Activated CD8-positive, alpha-beta memory T cell treated with anti-CD3 and anti-CD28 coated beads for 24 hours (primary cell): ENCODE data around the gene OST4.

Experiments
- DNase-seq: peaks from one replicate; pipeline ENCODE4 v3.0.0-alpha.2; 2020

OST4 gene

DNA sequence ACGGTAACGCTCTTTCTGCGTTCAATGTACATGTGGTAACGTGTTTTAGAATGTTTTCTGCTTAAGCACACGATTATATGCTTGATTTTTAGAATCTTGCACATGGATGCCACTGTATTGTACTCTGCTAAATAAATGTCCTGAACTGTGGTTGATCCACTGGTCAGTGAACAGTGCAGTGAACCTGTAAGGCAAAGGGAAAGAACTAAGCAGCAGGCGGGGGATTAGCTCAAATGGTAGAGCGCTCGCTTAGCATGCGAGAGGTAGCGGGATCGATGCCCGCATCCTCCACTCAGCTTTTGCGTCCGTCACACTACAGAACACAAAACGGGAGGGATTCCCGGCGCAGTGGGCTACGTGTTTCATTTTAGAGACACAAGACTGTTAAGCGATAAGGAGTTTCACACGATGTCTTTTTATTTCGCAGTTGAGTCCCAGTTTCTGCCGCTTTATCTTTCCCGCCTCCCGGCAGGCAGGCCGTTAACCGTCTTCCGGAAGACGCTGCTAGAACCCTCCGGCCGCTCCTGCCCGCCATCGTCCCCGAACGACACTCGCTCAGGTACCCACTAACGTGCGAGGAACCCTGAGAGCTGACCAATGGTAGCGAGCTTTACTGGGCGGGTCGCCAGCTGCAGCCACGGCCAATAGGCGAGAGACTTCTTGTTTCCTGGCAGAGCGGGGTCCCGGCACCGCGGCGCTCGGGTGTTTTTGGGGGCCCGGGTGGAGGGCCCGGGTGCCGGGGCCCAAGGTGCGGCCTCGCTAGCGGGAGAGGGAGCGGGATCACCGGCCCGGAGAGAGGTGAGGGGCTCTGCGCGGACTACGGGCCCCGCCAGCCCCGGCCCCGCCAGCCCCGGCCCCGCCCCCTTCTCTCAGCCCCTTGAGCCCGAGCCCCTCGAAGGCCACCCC is 20.2 kb downstream of the OST4 start, which contains the start of gene AGBL5:
Gene AGBL5 (plus strand): TSS at position 673 of the 906 bp plus-strand sequence. CDS start 1,291 bp downstream, outside the sequence.
- peak; percentile 99 for DNase-seq

DNA sequence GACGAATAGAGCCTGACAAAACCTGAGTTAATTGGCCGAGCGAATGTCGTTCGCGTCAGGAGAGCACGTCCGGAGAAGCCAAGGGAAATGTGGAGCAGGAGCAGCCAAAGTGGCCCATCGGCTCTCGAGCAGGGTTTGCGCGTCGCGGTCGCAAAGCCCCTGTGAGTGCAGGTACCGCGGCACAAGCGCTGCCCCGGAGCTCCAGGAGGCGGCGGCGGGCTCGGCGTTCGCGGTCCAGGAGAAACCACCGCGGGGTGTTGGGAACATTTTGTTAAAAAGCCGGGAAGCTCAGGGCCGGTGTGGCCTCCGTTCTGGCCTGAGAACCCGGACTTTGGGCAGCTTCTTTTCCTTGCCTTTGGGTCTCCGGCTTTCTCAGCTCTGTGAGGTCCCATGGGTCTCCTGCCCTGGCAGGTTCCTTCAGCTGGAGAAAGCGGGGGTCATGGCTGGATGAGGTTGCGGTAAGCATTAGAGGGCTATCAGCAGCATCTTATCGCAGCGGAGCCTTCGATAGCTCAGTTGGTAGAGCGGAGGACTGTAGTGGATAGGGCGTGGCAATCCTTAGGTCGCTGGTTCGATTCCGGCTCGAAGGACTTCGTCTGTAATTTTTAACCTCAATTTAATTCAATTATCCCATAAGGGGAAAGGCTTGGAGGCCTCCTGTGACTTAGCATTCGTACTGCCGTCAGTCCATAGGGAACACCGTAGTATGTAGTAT is 21.0 kb downstream of the OST4 start:
- peak; percentile 100 for DNase-seq

DNA sequence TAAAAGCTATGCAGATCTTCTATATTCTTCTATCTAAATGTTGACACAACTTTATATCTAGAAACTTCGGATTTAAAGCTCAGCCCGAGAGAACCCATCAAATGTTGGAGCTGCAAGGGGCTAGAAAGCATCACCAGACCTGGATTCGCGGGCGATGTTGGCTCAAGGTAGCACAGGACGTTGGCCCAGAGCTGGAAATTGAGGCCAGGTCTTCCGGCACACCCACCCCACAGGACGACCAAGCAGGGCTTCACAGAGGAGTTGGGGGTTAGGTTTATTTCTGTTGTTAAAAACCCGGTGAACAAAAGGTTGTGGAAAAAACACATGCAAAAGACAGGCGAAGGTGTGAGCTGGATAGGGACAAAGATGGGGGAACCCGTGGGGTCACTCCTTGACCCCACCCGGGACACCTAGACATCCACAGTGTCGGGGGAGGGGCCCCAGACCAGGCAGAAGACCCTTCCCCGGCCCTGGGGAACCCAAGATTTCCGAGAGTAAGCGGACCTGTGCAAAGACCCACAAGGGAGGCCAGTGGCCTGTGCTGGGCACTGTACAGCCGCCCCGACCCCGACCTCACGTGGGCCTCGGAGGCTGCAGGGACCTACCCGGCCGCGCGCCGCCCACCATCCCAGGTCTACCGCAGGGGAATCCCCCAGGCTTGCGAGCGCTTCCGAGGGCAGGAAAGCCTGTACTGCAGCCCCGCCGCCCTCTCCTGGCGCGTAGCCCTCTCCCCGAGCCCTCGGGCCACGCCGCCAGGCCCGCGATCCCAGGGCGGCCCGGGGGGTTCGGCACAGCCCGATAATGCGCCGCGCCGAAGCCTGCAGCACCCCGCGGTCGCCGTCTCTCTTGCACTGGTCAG is 21.8 kb downstream of the OST4 start:
- peak; percentile 87 for DNase-seq

DNA sequence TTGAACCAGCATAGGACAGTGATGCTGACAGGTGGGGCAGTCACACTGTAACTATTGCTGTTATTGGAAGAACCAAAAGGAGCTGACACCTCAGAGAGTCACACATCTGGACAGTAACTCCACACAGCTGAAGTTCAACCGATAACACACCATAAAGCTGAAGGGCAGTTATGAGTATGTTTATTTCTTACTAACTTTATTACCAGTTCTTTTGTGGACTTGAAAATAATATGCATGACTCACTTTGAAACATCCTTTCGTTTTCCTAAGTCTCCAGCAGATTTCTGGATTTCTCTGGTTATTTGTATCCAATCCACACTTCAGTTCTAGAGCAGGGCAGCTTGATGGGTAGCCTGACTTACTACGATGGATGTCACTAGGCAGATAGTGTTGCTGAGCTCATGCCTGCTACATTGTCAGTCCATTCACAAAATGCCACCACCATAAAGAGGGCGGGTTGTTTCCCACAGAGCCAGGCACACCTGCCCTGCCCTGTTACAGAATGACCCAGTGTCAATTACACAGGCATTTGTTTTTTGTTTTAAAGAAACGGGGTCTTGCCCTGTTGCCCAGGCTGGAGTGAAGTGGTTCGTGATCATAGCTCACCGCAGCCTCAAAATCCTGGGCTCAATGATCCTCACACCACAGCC is 28.3 kb downstream of the OST4 start:
- DNase-seq, result no peak

GRCh38 chr2:27042159-27042661 is 29.2 kb downstream of the OST4 start:
- DNase-seq, result no peak

- DNase-seq, result no peak
Measured at GRCh38 chr2:27041752-27042151, 29.7 kb downstream of the OST4 start.

DNA sequence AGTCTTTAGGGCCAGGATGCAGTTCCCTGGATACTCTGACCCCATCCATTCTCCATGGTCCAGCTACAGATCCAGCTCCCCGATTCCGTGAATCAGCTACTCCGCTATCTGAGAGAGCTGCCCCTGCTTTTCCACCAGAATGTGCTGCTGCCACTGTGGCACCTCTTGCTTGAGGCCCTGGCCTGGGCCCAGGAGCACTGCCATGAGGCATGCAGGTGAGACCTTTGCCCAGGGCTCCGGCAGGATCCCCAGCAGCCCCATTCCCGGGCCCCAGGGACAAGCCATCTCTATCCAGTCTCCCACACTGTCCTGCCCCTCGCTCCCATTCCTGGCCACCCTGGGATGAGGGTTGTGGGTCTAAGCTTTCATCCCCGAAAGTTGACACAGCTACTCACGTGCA is 31.2 kb downstream of the OST4 start:
- no peak for DNase-seq

GRCh38 chr2:27039871-27040270 is 31.6 kb downstream of the OST4 start:
- DNase-seq, result no peak

DNA sequence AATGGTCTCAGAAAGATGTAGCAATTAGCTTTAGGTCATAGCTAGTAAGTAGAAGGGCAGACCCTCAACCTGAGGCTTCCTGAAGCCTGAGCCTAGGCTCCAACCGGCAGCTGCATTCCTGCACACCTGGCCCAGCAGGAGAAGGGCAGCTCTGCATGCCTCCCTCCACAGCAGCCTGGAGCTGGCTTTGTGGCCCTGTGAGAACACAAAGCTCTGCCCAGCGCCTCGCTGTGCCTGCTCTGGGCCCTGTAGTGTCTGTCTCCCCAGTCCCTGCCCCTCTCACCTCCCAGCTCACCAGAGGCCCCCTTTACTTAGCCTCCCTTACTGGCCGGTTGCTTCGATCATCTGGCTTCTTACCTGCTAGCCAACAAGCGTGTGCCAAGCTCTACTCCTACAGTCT is 32.0 kb downstream of the OST4 start:
- no peak for DNase-seq

- no peak for DNase-seq
Measured at GRCh38 chr2:27038631-27039339, 32.7 kb downstream of the OST4 start.

DNA sequence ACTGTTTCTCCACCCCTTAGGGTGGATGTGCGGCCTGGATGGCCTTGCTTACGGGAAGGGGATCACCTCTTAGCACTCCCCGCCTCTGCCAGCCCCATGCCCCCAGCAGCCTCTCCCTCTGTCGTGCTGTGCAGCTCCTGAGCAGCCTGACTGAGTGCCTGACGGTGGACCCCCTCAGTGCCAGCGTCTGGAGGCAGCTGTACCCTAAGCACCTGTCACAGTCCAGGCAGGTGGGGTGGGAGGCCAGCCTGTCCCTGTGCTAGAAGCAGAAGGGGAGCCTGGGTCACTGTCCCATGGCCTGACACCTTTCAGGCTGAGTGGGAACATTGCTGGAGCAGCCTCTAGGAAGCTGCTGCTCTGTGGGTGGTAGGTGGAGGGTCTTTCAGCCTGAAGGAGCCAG is 33.4 kb downstream of the OST4 start:
- no peak for DNase-seq

DNA sequence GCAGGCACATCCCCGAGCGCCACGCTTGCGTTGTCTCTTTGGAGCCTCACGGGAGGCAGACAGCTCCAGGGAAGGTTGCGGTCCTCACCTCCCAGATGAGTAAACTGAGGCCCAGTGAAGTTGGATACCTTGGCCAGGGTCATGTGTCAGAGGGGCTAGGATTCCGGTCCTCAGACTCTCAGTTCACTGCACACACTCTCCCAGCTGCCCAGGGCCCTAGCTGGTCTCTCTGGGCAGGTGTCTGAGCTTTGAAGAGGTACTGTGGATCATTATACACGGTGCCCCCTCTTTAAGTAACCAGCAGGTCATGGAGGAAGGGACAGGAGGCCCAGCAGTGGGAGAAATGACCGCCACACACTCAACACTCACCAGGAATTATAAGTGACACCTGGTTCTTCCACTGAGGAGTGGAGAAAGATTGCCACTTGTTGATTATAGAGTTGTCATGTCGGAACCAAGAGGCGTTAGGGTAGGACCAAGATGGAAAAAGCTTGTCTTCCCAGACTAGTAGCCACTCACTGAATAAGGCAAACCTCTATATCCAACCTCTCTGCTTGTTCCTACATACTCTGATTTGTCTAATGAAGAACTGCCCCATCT is 38.1 kb downstream of the OST4 start:
- no peak for DNase-seq

DNA sequence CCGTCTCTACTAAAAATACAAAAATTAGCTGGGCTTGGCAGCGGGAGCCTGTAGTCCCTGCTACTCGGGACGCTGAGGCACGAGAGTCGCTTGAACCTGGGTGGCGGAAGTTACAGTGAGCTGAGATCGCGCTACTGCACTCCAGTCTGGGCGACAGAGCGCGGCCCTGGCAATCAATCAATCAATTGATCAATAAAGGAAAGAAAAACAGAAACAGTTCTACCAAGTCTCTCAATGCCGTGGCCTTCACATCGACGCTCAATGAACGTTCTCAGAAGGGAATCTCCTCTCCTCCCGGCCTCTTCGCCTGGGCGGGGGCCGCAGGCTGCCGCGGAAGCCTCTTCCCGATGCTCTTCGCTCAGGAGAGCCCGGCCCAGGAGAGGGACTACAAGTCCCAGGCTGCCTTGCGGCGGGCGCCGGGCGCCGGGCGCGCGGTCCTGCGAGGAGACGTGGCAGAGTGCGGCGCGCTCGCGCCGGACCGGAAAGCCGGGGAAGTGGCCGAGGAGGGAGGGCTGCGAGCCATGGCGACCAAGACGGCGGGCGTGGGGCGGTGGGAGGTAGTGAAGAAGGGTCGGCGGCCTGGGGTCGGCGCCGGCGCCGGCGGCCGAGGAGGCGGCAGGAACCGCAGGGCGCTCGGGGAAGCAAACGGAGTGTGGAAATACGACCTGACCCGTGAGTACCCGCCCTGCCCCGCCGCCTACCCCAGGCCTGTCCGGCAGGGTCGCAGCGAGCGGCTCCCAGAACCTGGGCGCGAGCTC is 38.8 kb downstream of the OST4 start, which contains the start of gene TMEM214:
Gene TMEM214 (plus strand): TSS at position 471 of the 758 bp plus-strand sequence. CDS start 51 bp downstream, at position 522.
- DNase-seq, result peak; percentile 92

GRCh38 chr2:27029051-27029450 is 42.4 kb downstream of the OST4 start:
- DNase-seq, result no peak

DNA sequence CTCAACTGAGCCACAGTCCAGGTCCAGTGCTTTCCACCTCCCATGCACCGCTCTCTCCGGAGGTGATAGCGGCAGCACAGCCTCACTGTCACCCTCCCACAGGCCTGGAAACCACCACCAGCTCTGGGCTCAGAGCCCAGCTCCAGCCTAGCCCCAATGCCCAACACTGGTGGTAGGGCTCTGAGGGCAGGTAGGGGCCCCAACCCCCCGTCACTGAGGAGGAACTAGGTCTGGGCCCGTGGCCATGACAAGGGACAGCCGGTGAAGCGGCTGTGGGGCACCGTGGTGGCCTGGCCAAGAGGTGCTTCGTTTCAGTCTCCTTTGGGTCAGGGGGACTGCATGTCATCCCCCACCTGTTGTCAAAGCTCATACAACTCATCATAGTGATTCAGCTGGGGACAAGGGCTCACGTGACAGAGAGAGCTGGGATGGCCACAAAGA is 44.2 kb downstream of the OST4 start:
- no peak for DNase-seq

- no peak for DNase-seq
Measured at GRCh38 chr2:27025861-27026851, 45.3 kb downstream of the OST4 start.

DNA sequence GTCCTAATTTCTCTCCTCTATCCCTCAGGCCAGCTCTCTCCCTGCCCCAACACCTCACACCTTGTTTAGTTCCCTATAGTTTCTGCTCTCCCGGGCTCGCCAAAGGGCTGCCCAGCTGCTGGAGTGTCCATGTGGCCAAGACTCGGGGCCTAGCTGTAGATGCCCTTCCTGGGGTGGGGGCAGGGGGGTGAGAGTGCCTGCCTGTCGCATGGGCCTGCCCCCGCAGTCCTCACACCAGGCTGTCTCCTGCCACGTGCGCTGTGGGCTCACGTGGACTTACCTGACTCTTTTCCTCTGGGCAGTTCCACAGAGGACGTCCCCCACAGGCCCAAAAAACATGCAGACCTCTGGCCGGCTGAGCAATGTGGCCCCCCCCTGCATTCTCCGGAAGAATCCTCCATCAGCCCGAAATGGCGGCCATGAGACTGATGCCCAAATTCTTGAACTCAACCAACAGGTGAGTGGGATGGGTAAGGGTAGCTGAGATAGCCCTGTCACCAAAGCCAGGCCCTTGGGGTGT is 46.1 kb downstream of the OST4 start:
- DNase-seq, result no peak

DNA sequence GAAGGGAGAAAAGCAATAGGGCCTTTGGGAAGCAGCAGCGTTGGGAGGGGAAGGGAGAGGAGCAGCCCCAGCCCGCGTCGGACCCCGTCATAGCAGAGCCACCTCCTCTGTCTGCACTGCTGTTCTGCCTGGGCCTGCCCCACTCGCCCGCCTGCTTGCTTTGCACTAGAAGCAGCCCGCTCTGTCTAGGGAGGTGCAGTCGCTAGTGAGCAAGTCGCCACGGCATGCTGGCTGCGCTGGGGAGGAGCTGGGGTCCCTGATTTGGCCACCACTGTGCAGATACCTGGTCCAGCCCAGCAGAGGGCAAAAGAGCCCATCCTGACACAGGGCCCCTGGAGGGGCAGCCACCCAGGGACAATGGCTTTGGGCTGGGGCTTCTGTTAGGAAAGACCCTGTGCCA is 46.6 kb downstream of the OST4 start:
- no peak for DNase-seq

- no peak for DNase-seq
Measured at GRCh38 chr2:27024188-27024587, 47.3 kb downstream of the OST4 start.
